ENCODE data around the gene SIGLEC9. TPM values are rescaled to one million over a fixed set of nuclear protein-coding genes. Genes with fewer than 3 reads are reported as not detected.

Gene SIGLEC9
- total and polyA plus RNA-seq, 10 of the 15 experiments (the other 5 are each of a cell fraction or from before 2014, with no cell fraction given) = 0.10 TPM; not detected in 9

GRCh38 chr19:51148580-51148979 lies 23.9 kb downstream of the SIGLEC9 start (continued):
- TF ChIP-seq, protein P1, sequence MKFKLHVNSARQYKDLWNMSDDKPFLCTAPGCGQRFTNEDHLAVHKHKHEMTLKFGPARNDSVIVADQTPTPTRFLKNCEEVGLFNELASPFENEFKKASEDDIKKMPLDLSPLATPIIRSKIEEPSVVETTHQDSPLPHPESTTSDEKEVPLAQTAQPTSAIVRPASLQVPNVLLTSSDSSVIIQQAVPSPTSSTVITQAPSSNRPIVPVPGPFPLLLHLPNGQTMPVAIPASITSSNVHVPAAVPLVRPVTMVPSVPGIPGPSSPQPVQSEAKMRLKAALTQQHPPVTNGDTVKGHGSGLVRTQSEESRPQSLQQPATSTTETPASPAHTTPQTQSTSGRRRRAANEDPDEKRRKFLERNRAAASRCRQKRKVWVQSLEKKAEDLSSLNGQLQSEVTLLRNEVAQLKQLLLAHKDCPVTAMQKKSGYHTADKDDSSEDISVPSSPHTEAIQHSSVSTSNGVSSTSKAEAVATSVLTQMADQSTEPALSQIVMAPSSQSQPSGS (IDR thresholded peaks at IDR 0.05; ENCODE audit: low read length) = no peak
- no peak for TF ChIP-seq E4F1 (IDR thresholded peaks at IDR 0.05; ENCODE audit: borderline replicate concordance, partially characterized antibody)
- no peak for TF ChIP-seq KDM1A (IDR thresholded peaks at IDR 0.05; ENCODE audit: borderline replicate concordance)
- no peak for TF ChIP-seq NBN (IDR thresholded peaks at IDR 0.05)
- no peak for TF ChIP-seq SMARCA5 (IDR thresholded peaks at IDR 0.05)

DNA sequence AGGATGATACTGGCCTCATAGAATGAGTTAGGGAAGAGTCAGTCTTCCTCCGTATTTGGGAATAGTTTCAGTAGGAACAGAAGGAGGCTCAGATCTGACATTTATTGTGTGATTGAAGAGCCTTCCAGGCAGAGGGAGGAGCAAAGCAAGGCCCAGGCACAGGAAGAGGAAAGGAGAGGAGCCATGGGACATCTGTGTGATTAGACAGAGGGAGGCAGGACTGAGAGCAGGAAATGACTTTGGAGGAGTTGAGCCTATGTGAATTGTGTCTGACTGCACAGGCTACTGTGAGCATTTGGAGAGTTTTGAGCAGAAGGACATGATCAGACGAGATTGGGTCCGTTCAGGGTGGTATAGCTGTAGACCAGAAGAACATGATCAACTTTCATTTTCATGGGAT lies 25.9 kb downstream of the SIGLEC9 start:
- RAD21 ChIA-PET (ENCODE audit: unreplicated experiment) = no interaction called here
- Histone ChIP-seq H3K9me3 (replicated peaks; ENCODE audit: control insufficient read depth, insufficient read depth, low read length) (no peaks in the 10 kb centered on the region), H3K36me3 (ENCODE audit: control insufficient read depth in 2 of 2, insufficient read depth in 2 of 2, low read length in 1 of 2) (no peaks in the 10 kb centered on the region), H3K79me2 (ENCODE audit: control insufficient read depth, insufficient read depth, low read length) (no peaks in the 10 kb centered on the region), H4K20me1 (ENCODE audit: control insufficient read depth, insufficient read depth) (no peaks in the 10 kb centered on the region), H3K27me3 (replicated peaks in 1 of 2; ENCODE audit: control insufficient read depth in 2 of 2, insufficient read depth in 2 of 2, low read length in 1 of 2) (peaks cover 3 to 7% of the 10 kb centered on the region in 2 experiments), H3K4me1 (ENCODE audit: control insufficient read depth, insufficient read depth, low read length) (no peaks in the 10 kb centered on the region), H3K4me3 (no peak overlapping the region), H2AFZ (ENCODE audit: control insufficient read depth, low read depth, low read length) (no peak overlapping the region), H3K4me2 (ENCODE audit: control insufficient read depth, insufficient read depth) (no peak overlapping the region), H3K9ac (ENCODE audit: control insufficient read depth, insufficient read depth, low read length) (no peak overlapping the region), H3K27ac (ENCODE audit: control insufficient read depth, insufficient read depth) (no peak overlapping the region)
- FAIRE-seq (no peak), ATAC-seq (no peak), DNase-seq (ENCODE audit: low read depth, low spot score) (no peak)
- no TSS peak for BruUV-seq (replicated peaks)
- POLR2A ChIA-PET = no interaction called here
- intact Hi-C loops (cut with micrococcal nuclease; ENCODE audit: unreplicated experiment) (no loop called here), in situ Hi-C loops (cut with MboI) (no loop called here)
- CTCF ChIA-PET = interaction anchor here (0.5 to 3.8 kb wide), 2 partner anchors 7 to 9 kb away, joined by 3 to 21 read pairs; no protein-coding TSS in a partner anchor
- SMC1A ChIA-PET (ENCODE audit: uncharacterized antibody, unreplicated experiment) = no interaction called here
- 10% methylated on average over 3 of the region's 3 CpGs for WGBS (ENCODE audit: insufficient coverage, insufficient replicate concordance, low lambda C conversion rate, missing lambda C conversion rate)
- TF ChIP-seq BACH1 (IDR thresholded peaks at IDR 0.05; ENCODE audit: borderline replicate concordance) = no peak
- no peak for TF ChIP-seq CREM (IDR thresholded peaks at IDR 0.05; ENCODE audit: low read depth)
- TF ChIP-seq, protein P2, sequence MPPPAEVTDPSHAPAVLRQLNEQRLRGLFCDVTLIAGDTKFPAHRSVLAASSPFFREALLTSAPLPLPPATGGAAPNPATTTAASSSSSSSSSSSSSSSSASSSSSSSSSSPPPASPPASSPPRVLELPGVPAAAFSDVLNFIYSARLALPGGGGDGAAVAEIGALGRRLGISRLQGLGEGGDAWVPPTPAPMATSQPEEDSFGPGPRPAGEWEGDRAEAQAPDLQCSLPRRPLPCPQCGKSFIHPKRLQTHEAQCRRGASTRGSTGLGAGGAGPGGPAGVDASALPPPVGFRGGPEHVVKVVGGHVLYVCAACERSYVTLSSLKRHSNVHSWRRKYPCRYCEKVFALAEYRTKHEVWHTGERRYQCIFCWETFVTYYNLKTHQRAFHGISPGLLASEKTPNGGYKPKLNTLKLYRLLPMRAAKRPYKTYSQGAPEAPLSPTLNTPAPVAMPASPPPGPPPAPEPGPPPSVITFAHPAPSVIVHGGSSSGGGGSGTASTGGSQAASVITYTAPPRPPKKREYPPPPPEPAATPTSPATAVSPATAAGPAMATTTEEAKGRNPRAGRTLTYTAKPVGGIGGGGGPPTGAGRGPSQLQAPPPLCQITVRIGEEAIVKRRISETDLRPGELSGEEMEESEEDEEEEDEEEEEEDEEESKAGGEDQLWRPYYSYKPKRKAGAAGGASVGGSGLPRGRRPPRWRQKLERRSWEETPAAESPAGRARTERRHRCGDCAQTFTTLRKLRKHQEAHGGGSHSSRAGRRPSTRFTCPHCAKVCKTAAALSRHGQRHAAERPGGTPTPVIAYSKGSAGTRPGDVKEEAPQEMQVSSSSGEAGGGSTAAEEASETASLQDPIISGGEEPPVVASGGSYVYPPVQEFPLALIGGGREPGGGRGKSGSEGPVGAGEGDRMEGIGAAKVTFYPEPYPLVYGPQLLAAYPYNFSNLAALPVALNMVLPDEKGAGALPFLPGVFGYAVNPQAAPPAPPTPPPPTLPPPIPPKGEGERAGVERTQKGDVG (CRISPR knock-in tag; IDR thresholded peaks at IDR 0.05) = no peak
- no peak for TF ChIP-seq ETV6 (conservative IDR thresholded peaks at IDR 0.05 in 1 of 2, IDR thresholded peaks at IDR 0.05 in 1 of 2; ENCODE audit: borderline replicate concordance in 1 of 2, low read depth in 1 of 2)
- no peak for TF ChIP-seq MEF2A (IDR thresholded peaks at IDR 0.05; ENCODE audit: insufficient read depth, low read depth, low read length)
- TF ChIP-seq, protein P3, sequence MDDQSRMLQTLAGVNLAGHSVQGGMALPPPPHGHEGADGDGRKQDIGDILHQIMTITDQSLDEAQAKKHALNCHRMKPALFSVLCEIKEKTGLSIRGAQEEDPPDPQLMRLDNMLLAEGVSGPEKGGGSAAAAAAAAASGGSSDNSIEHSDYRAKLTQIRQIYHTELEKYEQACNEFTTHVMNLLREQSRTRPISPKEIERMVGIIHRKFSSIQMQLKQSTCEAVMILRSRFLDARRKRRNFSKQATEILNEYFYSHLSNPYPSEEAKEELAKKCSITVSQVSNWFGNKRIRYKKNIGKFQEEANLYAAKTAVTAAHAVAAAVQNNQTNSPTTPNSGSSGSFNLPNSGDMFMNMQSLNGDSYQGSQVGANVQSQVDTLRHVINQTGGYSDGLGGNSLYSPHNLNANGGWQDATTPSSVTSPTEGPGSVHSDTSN (IDR thresholded peaks at IDR 0.05; ENCODE audit: insufficient replicate concordance, low read depth, low read length) = no peak
- no peak for TF ChIP-seq CEBPB (IDR thresholded peaks at IDR 0.05; ENCODE audit: borderline replicate concordance in 1 of 2, low read depth in 2 of 2, low read length in 2 of 2)
- TF ChIP-seq ZNF207 (IDR thresholded peaks at IDR 0.05; ENCODE audit: borderline replicate concordance) = no peak
- no peak for TF ChIP-seq SUPT20H (IDR thresholded peaks at IDR 0.05; ENCODE audit: borderline replicate concordance, control insufficient read depth, low read depth, low read length)
